ENCODE results near the gene TICAM2. TPM values are rescaled to one million over a fixed set of nuclear protein-coding genes. Genes with fewer than 3 reads are reported as not detected.

Gene TICAM2
- total RNA-seq, 4 donors from 2014 or later = 0.57 to 4.2 (median 3.2) TPM

GRCh38 chr5:115555084-115555633 lies 47.1 kb downstream of the TICAM2 start:
- no peak for TF ChIP-seq CTCF (IDR thresholded peaks at IDR 0.05; ENCODE audit: low read depth)

DNA sequence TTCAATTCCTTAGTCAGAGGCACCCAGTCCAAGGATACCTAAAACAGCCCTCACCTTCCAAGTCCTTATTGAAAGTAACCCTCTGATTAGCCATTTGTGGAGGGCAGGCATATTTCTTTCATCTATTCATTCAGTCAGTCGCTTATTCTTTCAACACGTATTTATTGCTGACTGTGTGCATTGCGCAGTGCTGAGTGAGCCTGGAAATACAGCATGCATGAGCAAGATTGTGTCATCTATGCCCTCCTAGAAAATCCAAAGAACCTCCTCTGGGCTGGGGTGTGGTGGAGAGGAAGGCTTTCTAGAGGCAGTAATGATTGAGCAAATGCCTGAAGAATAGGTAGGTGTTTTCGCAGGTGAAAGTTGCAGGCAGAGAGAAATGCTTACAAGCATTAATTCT lies 49.2 kb downstream of the TICAM2 start:
- TF ChIP-seq CTCF (IDR thresholded peaks at IDR 0.05; ENCODE audit: low read depth) = no peak

- TF ChIP-seq CTCF (IDR thresholded peaks at IDR 0.05; ENCODE audit: low read depth) = no peak
Measured at GRCh38 chr5:115551415-115551814, 50.9 kb downstream of the TICAM2 start.

DNA sequence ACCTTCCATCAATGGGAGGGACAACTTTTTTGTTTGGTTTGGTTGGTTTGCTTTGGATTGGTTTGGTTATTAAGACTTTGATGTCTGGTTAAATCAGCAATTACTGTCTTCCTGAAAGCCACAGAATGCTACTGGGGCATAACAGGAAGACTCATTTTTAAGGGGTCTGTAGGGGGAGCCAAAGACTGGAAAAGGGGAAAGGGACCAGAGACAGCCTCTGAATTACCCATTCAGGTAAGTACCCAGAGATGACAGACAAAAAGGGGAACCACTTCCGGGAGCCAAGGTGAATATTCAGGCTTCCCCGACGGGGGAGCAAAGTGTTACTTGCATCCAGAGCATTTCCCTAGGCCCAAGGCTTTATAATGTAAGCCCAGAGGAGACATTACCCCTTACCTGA lies 53.1 kb downstream of the TICAM2 start:
- no peak for TF ChIP-seq CTCF (IDR thresholded peaks at IDR 0.05; ENCODE audit: low read depth)

DNA sequence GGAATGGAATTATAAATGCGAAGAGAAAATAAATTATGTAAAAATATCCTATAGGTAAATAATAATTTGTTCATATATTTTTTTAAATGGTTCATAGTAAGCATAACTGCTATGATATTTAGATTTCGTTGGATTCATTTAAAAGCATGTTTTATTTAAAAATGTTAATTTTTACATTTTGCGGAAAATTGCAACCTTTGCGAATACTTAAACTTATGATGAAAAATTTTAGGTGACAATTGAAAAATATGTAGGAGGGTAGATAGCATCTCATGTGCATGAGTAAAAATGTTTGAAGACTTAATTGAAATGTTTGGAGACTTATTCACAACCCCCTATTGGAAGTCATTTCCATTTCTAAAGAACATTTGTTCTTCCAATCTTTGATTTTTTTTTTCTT lies 53.6 kb downstream of the TICAM2 start:
- TF ChIP-seq CTCF (IDR thresholded peaks at IDR 0.05; ENCODE audit: low read depth) = no peak

GRCh38 chr5:115545351-115545882 lies 56.9 kb downstream of the TICAM2 start:
- no peak for TF ChIP-seq CTCF (IDR thresholded peaks at IDR 0.05; ENCODE audit: low read depth)

DNA sequence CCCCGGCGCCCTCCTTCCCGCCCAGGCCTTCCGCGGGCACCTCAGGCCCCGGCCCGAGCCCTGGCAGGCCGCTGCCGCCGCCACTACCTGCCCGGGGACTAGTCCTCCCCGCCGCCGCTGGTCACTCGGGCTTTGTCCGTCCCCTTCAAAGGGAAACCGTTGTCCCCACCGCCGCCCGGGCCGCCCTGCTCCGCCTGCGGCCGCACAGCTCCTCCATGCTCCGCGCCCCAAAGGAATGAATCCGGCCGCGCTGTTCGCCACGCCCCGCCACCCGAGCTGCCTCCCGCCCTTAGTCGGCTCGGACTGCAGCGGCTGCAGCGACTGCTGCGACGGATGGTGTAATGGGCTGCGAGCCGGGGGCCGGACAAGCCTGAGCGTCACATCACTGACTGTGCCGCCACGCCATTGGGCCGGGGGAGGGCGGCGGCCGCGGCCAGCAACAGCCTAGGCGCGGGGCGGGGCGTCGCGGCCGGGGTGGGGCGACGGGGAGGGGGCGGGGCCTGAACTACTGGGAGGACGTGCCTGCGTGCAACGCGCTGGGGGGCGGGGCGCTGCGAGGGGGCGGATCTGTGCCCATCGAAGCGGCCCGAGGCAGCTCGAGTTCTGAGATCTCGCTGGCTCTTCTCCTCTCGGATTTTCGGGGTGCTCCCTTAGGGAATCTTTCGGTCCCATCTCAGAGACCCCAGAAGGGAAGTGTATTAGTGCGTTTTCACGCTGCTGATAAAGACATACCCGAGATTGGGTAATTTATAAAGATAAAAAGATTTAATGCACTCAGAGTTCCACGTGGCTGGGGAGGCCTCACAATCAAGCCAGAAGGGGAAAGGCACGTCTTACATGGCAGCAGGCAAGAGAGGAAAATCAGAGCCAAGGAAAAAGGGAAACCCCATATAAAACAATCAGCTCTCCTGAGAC lies 57.6 kb downstream of the TICAM2 start, which contains the start of gene FEM1C:
TSS of gene FEM1C (minus strand) at position 340 of the 915 bp plus-strand sequence. CDS start 1,282 bp downstream, outside the sequence.
- no peak for TF ChIP-seq CTCF (IDR thresholded peaks at IDR 0.05; ENCODE audit: low read depth)

All from subcutaneous adipose tissue (tissue), 4 donors.